ENCODE data around the gene IGLL1.
A peak's percentile ranks its signal among the peaks of the same experiment; 100 is the strongest.
"Not testable (repeated sequence)": the region's sequence is repeated elsewhere in the genome, so short reads cannot be mapped to it uniquely, and the experiment has no call there.

IGLL1 gene

GRCh38 chr22:23579870-23580575 lies at the start of gene IGLL1:
Gene IGLL1, minus strand, starts transcription at chr22:23580290. Its CDS starts 100 bp downstream, at chr22:23580190.
- no peak for DNase-seq

- DNase-seq = not testable (repeated sequence)
Observed at GRCh38 chr22:23628056-23628743, 48.1 kb upstream of the IGLL1 start.

GRCh38 chr22:23627401-23628055 lies 47.4 kb upstream of the IGLL1 start:
- peak; percentile 27 for DNase-seq

GRCh38 chr22:23626286-23626975 lies 46.3 kb upstream of the IGLL1 start:
- no peak for DNase-seq

- no peak for DNase-seq
Observed at GRCh38 chr22:23622634-23623033, 42.5 kb upstream of the IGLL1 start.

- DNase-seq = not testable (repeated sequence)
Observed at GRCh38 chr22:23621916-23622315, 41.8 kb upstream of the IGLL1 start.

GRCh38 chr22:23621082-23621780 lies 41.1 kb upstream of the IGLL1 start:
- no peak for DNase-seq

- DNase-seq = no peak
Observed at GRCh38 chr22:23613193-23613972, 33.3 kb upstream of the IGLL1 start.

- no peak for DNase-seq
Observed at GRCh38 chr22:23609983-23610781, 30.1 kb upstream of the IGLL1 start.

GRCh38 chr22:23608583-23608982 lies 28.5 kb upstream of the IGLL1 start:
- DNase-seq = no peak

GRCh38 chr22:23606204-23607131 lies 26.4 kb upstream of the IGLL1 start:
- no peak for DNase-seq

GRCh38 chr22:23604939-23605712 lies 25.0 kb upstream of the IGLL1 start:
- DNase-seq = no peak

GRCh38 chr22:23603266-23603665 lies 23.2 kb upstream of the IGLL1 start:
- no peak for DNase-seq

GRCh38 chr22:23598805-23599518 lies 18.9 kb upstream of the IGLL1 start:
- DNase-seq = no peak

GRCh38 chr22:23597576-23598268 lies 17.6 kb upstream of the IGLL1 start:
- DNase-seq = not testable (repeated sequence)

- DNase-seq = not testable (repeated sequence)
Observed at GRCh38 chr22:23595904-23596303, 15.8 kb upstream of the IGLL1 start.

- no peak for DNase-seq
Observed at GRCh38 chr22:23591846-23592245, 11.8 kb upstream of the IGLL1 start.

Data from stimulated activated naive CD4-positive, alpha-beta T cell treated with Interleukin-2 at 50 U/mL for 16 hours (primary cell).